ENCODE data around the gene SIRPB2. TPM values are rescaled to one million over a fixed set of nuclear protein-coding genes. Genes with fewer than 3 reads are reported as not detected.

Gene SIRPB2
- polyA plus RNA-seq, 4 donors: 0.81 to 1.7 (median 0.84) TPM; not detected in 1

- DNase-seq (peak; percentile 77 to 81), FAIRE-seq (no peak)
- Histone ChIP-seq H3K4me3 (ENCODE audit: low read depth in 1 of 3, low read length in 3 of 3) (no peak overlapping the region), H3K27ac (ENCODE audit: low read depth in 1 of 3, low read length in 2 of 3) (no peak overlapping the region), H3K27me3 (ENCODE audit: control insufficient read depth in 3 of 3, insufficient read depth in 3 of 3, low read length in 3 of 3) (no peaks in the 10 kb centered on the region), H3K4me1 (ENCODE audit: control insufficient read depth in 3 of 3, insufficient read depth in 2 of 3, low read depth in 1 of 3, low read length in 2 of 3) (no peaks in the 10 kb centered on the region), H3K36me3 (ENCODE audit: control insufficient read depth in 3 of 3, insufficient read depth in 2 of 3, low read depth in 1 of 3, low read length in 3 of 3) (peaks cover 0 to 24% (median 5%) of the 10 kb centered on the region in 3 donors), H3K9me3 (ENCODE audit: control insufficient read depth in 2 of 2, insufficient read depth in 1 of 2, low read depth in 1 of 2, low read length in 1 of 2) (no peaks in the 10 kb centered on the region)
- WGBS, 3 donors: 30 to 36% (median 30%) methylated on average over 5 of the region's 5 CpGs
These were observed 53.9 kb downstream of the SIRPB2 start for GRCh38 chr20:1437235-1437904.

DNA sequence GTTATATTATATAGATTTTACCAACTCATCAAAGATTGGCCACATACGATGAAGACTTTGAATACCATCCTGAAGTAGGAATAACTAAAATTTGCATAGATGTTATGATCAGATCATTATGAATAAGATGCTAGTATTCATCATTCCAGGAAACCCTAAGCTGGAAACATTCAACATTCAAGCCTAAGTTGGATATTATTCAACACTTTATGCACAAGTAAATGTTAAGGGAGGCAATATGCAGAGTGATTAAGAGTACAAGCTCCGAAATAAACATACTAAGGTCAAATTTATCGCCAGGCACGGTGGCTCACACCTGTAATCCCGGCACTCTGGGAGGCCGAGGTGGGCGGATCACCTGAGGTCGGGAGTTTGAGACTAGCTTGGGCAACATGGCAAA lies 55.0 kb downstream of the SIRPB2 start:
- H3K4me3 ChIP-seq (ENCODE audit: low read depth in 1 of 3, low read length in 3 of 3): no peak overlapping the region
- H3K27me3 ChIP-seq (ENCODE audit: control insufficient read depth in 3 of 3, insufficient read depth in 3 of 3, low read length in 3 of 3): no peaks in the 10 kb centered on the region
- H3K36me3 ChIP-seq (ENCODE audit: control insufficient read depth in 3 of 3, insufficient read depth in 2 of 3, low read depth in 1 of 3, low read length in 3 of 3): peaks cover 0 to 14% (median 0%) of the 10 kb centered on the region in 3 donors
- no peak for FAIRE-seq
- H3K9me3 ChIP-seq (ENCODE audit: control insufficient read depth in 2 of 2, insufficient read depth in 1 of 2, low read depth in 1 of 2, low read length in 1 of 2): no peaks in the 10 kb centered on the region
- WGBS, 3 donors: 86 to 87% (median 87%) methylated on average over 8 of the region's 8 CpGs
- H3K4me1 ChIP-seq (ENCODE audit: control insufficient read depth in 3 of 3, insufficient read depth in 2 of 3, low read depth in 1 of 3, low read length in 2 of 3): no peaks in the 10 kb centered on the region
- no peak for DNase-seq
- no peak overlapping the region for H3K27ac ChIP-seq (ENCODE audit: low read depth in 1 of 3, low read length in 2 of 3)

GRCh38 chr20:1435337-1435699 lies 55.9 kb downstream of the SIRPB2 start:
- FAIRE-seq (no peak), DNase-seq (no peak)
- H3K4me1 ChIP-seq (ENCODE audit: control insufficient read depth in 3 of 3, insufficient read depth in 2 of 3, low read depth in 1 of 3, low read length in 2 of 3): no peaks in the 10 kb centered on the region
- H3K9me3 ChIP-seq (ENCODE audit: control insufficient read depth in 2 of 2, insufficient read depth in 1 of 2, low read depth in 1 of 2, low read length in 1 of 2): no peaks in the 10 kb centered on the region
- H3K4me3 ChIP-seq (ENCODE audit: low read depth in 1 of 3, low read length in 3 of 3): no peak overlapping the region
- H3K27me3 ChIP-seq (ENCODE audit: control insufficient read depth in 3 of 3, insufficient read depth in 3 of 3, low read length in 3 of 3): no peaks in the 10 kb centered on the region
- H3K36me3 ChIP-seq (ENCODE audit: control insufficient read depth in 3 of 3, insufficient read depth in 2 of 3, low read depth in 1 of 3, low read length in 3 of 3): peaks cover 0 to 8% (median 0%) of the 10 kb centered on the region in 3 donors
- no peak overlapping the region for H3K27ac ChIP-seq (ENCODE audit: low read depth in 1 of 3, low read length in 2 of 3)

DNA sequence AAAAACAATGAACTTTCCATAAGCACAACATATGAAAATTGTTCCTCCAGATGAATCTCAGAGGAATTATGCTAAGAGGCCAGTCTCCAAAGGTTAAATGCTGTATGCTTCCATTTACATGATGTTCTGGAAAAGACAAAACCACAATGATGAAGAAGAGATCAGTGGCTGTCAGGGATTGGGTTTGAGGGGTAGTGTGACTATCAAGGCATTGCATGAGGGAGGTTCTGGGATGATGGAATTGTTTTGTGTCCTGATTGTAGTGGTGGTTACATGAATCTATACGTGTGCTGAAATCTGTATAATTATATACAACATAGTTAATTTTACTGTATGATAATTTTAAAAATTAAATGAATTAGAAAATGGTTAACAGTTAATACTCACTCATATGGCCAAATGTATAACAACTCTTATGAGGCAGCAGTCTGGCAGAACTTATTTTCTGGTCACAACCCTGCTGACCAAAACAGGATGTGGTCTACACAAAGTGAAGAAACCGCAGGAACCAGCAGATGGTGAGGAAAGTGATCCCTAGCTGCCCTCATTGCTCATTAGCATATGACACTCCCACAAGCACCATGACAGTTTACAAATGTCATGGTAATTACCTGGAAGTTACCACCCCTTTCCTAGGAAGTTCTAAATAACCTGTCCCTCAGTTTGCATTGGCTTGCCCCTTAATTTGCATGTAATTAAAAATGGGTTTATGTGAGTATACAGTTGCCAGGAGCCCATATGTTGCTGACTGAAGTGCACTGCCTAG lies 56.5 kb downstream of the SIRPB2 start:
- peaks cover 0 to 2% (median 0%) of the 10 kb centered on the region in 3 donors for H3K4me1 ChIP-seq (ENCODE audit: control insufficient read depth in 3 of 3, insufficient read depth in 2 of 3, low read depth in 1 of 3, low read length in 2 of 3)
- DNase-seq (peak; percentile 10 to 31), FAIRE-seq (no peak)
- H3K27ac ChIP-seq (ENCODE audit: low read depth in 1 of 3, low read length in 2 of 3): no peak overlapping the region
- no peak overlapping the region for H3K4me3 ChIP-seq (ENCODE audit: low read depth in 1 of 3, low read length in 3 of 3)
- WGBS, 3 donors: 51 to 87% (median 54%) methylated on average over 2 of the region's 2 CpGs
- H3K36me3 ChIP-seq (ENCODE audit: control insufficient read depth in 3 of 3, insufficient read depth in 2 of 3, low read depth in 1 of 3, low read length in 3 of 3): peaks cover 0 to 3% (median 0%) of the 10 kb centered on the region in 3 donors
- H3K9me3 ChIP-seq (ENCODE audit: control insufficient read depth in 2 of 2, insufficient read depth in 1 of 2, low read depth in 1 of 2, low read length in 1 of 2): no peaks in the 10 kb centered on the region
- no peaks in the 10 kb centered on the region for H3K27me3 ChIP-seq (ENCODE audit: control insufficient read depth in 3 of 3, insufficient read depth in 3 of 3, low read length in 3 of 3)

DNA sequence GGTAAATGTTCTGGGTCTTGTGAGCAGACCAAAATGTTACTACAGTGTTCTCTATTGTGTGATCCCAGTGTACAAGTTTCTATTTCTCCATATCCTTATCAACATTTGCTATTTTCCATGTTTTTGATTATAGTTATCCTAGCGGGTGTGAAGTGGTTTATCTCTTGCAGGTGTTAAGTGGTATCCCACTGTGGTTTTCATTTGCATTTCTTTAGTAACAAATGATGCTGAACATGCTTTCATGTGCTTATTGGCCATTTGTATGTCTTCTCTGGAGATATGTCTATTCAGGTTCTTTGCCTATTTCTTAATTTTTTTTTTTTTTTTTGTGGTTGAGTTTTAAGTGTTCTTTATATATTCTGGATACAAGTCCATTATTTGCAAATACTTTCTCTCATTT lies 60.1 kb downstream of the SIRPB2 start:
- Histone ChIP-seq H3K9me3 (ENCODE audit: control insufficient read depth in 2 of 2, insufficient read depth in 1 of 2, low read depth in 1 of 2, low read length in 1 of 2) (no peaks in the 10 kb centered on the region), H3K4me3 (ENCODE audit: low read depth in 1 of 3, low read length in 3 of 3) (no peak overlapping the region), H3K27me3 (ENCODE audit: control insufficient read depth in 3 of 3, insufficient read depth in 3 of 3, low read length in 3 of 3) (no peaks in the 10 kb centered on the region), H3K27ac (ENCODE audit: low read depth in 1 of 3, low read length in 2 of 3) (no peak overlapping the region), H3K4me1 (ENCODE audit: control insufficient read depth in 3 of 3, insufficient read depth in 2 of 3, low read depth in 1 of 3, low read length in 2 of 3) (peaks cover 0 to 2% (median 2%) of the 10 kb centered on the region in 3 donors), H3K36me3 (ENCODE audit: control insufficient read depth in 3 of 3, insufficient read depth in 2 of 3, low read depth in 1 of 3, low read length in 3 of 3) (no peaks in the 10 kb centered on the region)
- FAIRE-seq (no peak), DNase-seq (no peak)
- WGBS, 3 donors: 30 to 37% (median 31%) methylated on average over 1 of the region's 1 CpG

DNA sequence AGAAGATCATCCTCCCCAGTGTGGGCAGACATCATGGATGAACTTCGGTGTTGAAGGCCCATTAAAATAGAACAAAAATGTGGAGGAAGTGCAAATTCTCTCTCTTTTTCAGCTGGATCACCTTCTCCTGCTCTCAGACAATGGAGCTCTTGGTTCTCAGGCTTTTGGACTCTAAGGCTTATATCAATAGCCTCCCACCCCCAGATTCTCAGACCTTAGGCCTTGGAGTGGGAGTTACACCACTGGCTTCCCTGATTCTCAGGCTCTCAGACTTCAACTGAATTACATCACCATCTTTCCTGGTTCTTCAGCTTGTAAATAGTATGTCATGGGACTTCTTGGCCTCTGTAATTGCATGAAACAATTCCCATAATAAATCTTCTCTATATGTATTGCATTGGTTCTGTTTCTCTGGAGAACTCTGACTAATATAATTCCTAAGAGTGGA lies 61.2 kb downstream of the SIRPB2 start:
- peak overlapping the region in 1 of 3 donors; percentile 57 for H3K27ac ChIP-seq (ENCODE audit: low read depth in 1 of 3, low read length in 2 of 3)
- no peaks in the 10 kb centered on the region for H3K27me3 ChIP-seq (ENCODE audit: control insufficient read depth in 3 of 3, insufficient read depth in 3 of 3, low read length in 3 of 3)
- peaks cover 0 to 2% (median 2%) of the 10 kb centered on the region in 3 donors for H3K4me1 ChIP-seq (ENCODE audit: control insufficient read depth in 3 of 3, insufficient read depth in 2 of 3, low read depth in 1 of 3, low read length in 2 of 3)
- no peak for FAIRE-seq
- H3K9me3 ChIP-seq (ENCODE audit: control insufficient read depth in 2 of 2, insufficient read depth in 1 of 2, low read depth in 1 of 2, low read length in 1 of 2): no peaks in the 10 kb centered on the region
- no peaks in the 10 kb centered on the region for H3K36me3 ChIP-seq (ENCODE audit: control insufficient read depth in 3 of 3, insufficient read depth in 2 of 3, low read depth in 1 of 3, low read length in 3 of 3)
- H3K4me3 ChIP-seq (ENCODE audit: low read depth in 1 of 3, low read length in 3 of 3): no peak overlapping the region
- WGBS, 3 donors: 84 to 88% (median 87%) methylated on average over 1 of the region's 1 CpG
- peak in 1 of 2 donors; percentile 59 for DNase-seq

GRCh38 chr20:1429143-1429728 lies 62.0 kb downstream of the SIRPB2 start:
- Histone ChIP-seq H3K36me3 (ENCODE audit: control insufficient read depth in 3 of 3, insufficient read depth in 2 of 3, low read depth in 1 of 3, low read length in 3 of 3) (no peaks in the 10 kb centered on the region), H3K9me3 (ENCODE audit: control insufficient read depth in 2 of 2, insufficient read depth in 1 of 2, low read depth in 1 of 2, low read length in 1 of 2) (no peaks in the 10 kb centered on the region), H3K27ac (ENCODE audit: low read depth in 1 of 3, low read length in 2 of 3) (peak overlapping the region in 1 of 3 donors; percentile 57), H3K4me1 (ENCODE audit: control insufficient read depth in 3 of 3, insufficient read depth in 2 of 3, low read depth in 1 of 3, low read length in 2 of 3) (peaks cover 0 to 2% (median 2%) of the 10 kb centered on the region in 3 donors), H3K27me3 (ENCODE audit: control insufficient read depth in 3 of 3, insufficient read depth in 3 of 3, low read length in 3 of 3) (no peaks in the 10 kb centered on the region), H3K4me3 (ENCODE audit: low read depth in 1 of 3, low read length in 3 of 3) (no peak overlapping the region)
- 49 to 83% (median 59%) methylated on average over 4 of the region's 4 CpGs for WGBS, 3 donors
- FAIRE-seq: no peak
- DNase-seq: peak in 1 of 2 donors; percentile 29

DNA sequence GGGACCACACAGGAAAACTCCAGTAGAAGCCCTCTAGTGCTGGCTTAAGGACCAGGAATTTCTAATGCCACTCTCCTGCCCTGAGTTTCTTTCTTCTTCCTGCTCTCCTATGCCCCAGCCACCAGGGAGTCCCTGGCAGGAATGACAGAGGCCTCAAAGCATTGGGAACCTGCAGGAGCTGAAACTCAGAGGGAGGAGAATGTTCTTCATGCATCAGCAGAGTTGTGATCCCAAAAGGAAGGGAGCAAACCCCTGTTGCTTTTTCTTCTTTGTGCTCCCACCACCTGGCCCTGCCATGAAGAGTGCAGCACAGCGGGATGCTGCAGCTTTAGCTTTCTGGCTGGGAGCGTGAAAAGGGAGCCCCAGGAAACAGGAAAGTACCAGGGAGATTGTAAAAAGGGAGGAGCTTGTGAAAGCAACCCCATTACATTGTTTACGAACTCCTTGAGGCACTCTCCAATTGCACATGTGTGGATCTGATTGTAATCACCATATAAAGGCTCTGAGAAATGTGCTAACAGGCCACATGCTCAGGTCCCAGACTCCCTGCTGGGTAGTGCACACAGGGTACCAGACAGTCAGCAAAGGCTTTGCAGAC lies 63.7 kb downstream of the SIRPB2 start:
- DNase-seq (peak in 1 of 2 donors; percentile 28), FAIRE-seq (no peak)
- peaks cover 0 to 2% (median 2%) of the 10 kb centered on the region in 3 donors for H3K4me1 ChIP-seq (ENCODE audit: control insufficient read depth in 3 of 3, insufficient read depth in 2 of 3, low read depth in 1 of 3, low read length in 2 of 3)
- no peaks in the 10 kb centered on the region for H3K36me3 ChIP-seq (ENCODE audit: control insufficient read depth in 3 of 3, insufficient read depth in 2 of 3, low read depth in 1 of 3, low read length in 3 of 3)
- WGBS, 3 donors: 46 to 51% (median 49%) methylated on average over 3 of the region's 3 CpGs
- no peak overlapping the region for H3K4me3 ChIP-seq (ENCODE audit: low read depth in 1 of 3, low read length in 3 of 3)
- no peaks in the 10 kb centered on the region for H3K27me3 ChIP-seq (ENCODE audit: control insufficient read depth in 3 of 3, insufficient read depth in 3 of 3, low read length in 3 of 3)
- H3K9me3 ChIP-seq (ENCODE audit: control insufficient read depth in 2 of 2, insufficient read depth in 1 of 2, low read depth in 1 of 2, low read length in 1 of 2): peaks cover 0 to 2% of the 10 kb centered on the region in 2 donors
- H3K27ac ChIP-seq (ENCODE audit: low read depth in 1 of 3, low read length in 2 of 3): no peak overlapping the region

Measured in small intestine (tissue), 7 donors.